ENCODE measurements around the gene CCDC3. TPM values are rescaled to one million over a fixed set of nuclear protein-coding genes. Genes with fewer than 3 reads are reported as not detected.

CCDC3 gene
- total RNA-seq, 1 experiment from 2014 or later, result 0.10 TPM

- no peaks in the 10 kb centered on the region for H3K27me3 ChIP-seq (ENCODE audit: control insufficient read depth, insufficient read depth, low read length)
- H3K36me3 ChIP-seq (ENCODE audit: control insufficient read depth, insufficient read depth, low read length), result no peaks in the 10 kb centered on the region
- no peak for ATAC-seq
- ChIA-PET POLR2A (no interaction called here), CTCF (no interaction called here)
- no peaks in the 10 kb centered on the region for H3K9me3 ChIP-seq (ENCODE audit: control insufficient read depth, insufficient read depth, low read depth, low read length)
- DNase-seq (ENCODE audit: low read depth, low spot score), result no peak
- intact Hi-C loops (cut with micrococcal nuclease; ENCODE audit: unreplicated experiment), result loop anchor here (10.0 kb wide), 1 partner anchor 191 kb away; no protein-coding TSS in a partner anchor
- in situ Hi-C loops (cut with HindIII; ENCODE audit: low pct_unique_long_range_greater_than_20kb, low sequenced_read_pairs), result no loop called here
- TF ChIP-seq POLR2AphosphoS5 (IDR thresholded peaks at IDR 0.05; ENCODE audit: low read depth, low read length), result no peak
- no peak for TF ChIP-seq REST (IDR thresholded peaks at IDR 0.05; ENCODE audit: insufficient read depth in 1 of 2, low read depth in 2 of 2, low read length in 1 of 2)
- TF ChIP-seq CTCF (IDR thresholded peaks at IDR 0.05), result no peak
- TF ChIP-seq SIN3A (IDR thresholded peaks at IDR 0.05; ENCODE audit: borderline replicate concordance, insufficient read depth, low read depth, low read length), result no peak
- no peak for TF ChIP-seq TCF7L2 (IDR thresholded peaks at IDR 0.05; ENCODE audit: low read depth, low read length)
- H3K27ac ChIP-seq (ENCODE audit: low read length), result no peak overlapping the region
- no peaks in the 10 kb centered on the region for H3K4me1 ChIP-seq (ENCODE audit: control insufficient read depth, insufficient read depth, low read length)
- no peak overlapping the region for H3K4me3 ChIP-seq (ENCODE audit: low read depth in 2 of 2, low read length in 2 of 2)
- no TSS peak for BruUV-seq (replicated peaks)
Measured at GRCh38 chr10:12906051-12906541, 95.4 kb downstream of the CCDC3 start.

DNA sequence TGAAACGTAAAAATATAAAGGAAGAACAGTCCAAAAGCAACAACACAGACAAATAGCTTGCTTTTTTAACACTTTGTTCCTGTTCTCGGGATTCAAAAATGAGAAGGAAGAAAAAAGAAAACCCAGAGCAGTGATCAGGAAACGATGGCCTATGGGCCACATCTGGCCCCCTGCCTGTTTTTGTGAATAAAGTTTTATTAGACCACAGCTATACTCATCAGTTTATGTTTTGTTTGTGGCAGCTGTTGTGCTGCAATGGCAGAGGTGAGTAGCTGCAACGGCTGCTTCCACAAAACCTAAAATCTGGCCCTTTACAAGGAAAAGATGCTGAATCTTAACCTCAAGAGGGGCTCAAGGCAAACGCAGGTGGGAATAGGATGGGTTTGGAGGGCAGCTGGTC lies 96.4 kb downstream of the CCDC3 start:
- no peaks in the 10 kb centered on the region for H3K4me1 ChIP-seq (ENCODE audit: control insufficient read depth, insufficient read depth, low read length)
- no peaks in the 10 kb centered on the region for H3K36me3 ChIP-seq (ENCODE audit: control insufficient read depth, insufficient read depth, low read length)
- TF ChIP-seq REST (IDR thresholded peaks at IDR 0.05; ENCODE audit: insufficient read depth in 1 of 2, low read depth in 2 of 2, low read length in 1 of 2) (no peak), CTCF (IDR thresholded peaks at IDR 0.05) (no peak), TCF7L2 (IDR thresholded peaks at IDR 0.05; ENCODE audit: low read depth, low read length) (no peak), SIN3A (IDR thresholded peaks at IDR 0.05; ENCODE audit: borderline replicate concordance, insufficient read depth, low read depth, low read length) (no peak), POLR2AphosphoS5 (IDR thresholded peaks at IDR 0.05; ENCODE audit: low read depth, low read length) (no peak)
- ATAC-seq (no peak), DNase-seq (ENCODE audit: low read depth, low spot score) (no peak)
- no TSS peak for BruUV-seq (replicated peaks)
- H3K27me3 ChIP-seq (ENCODE audit: control insufficient read depth, insufficient read depth, low read length), result no peaks in the 10 kb centered on the region
- POLR2A ChIA-PET, result no interaction called here
- no peak overlapping the region for H3K27ac ChIP-seq (ENCODE audit: low read length)
- CTCF ChIA-PET, result interaction anchor here (0.6 kb wide), 2 partner anchors 34 to 92 kb away, joined by 3 to 4 read pairs; no protein-coding TSS in a partner anchor
- no peak overlapping the region for H3K4me3 ChIP-seq (ENCODE audit: low read depth in 2 of 2, low read length in 2 of 2)
- H3K9me3 ChIP-seq (ENCODE audit: control insufficient read depth, insufficient read depth, low read depth, low read length), result no peaks in the 10 kb centered on the region
- in situ Hi-C loops (cut with HindIII; ENCODE audit: low pct_unique_long_range_greater_than_20kb, low sequenced_read_pairs), result no loop called here
- intact Hi-C loops (cut with micrococcal nuclease; ENCODE audit: unreplicated experiment), result loop anchor here (10.0 kb wide), 1 partner anchor 190 kb away; no protein-coding TSS in a partner anchor

Measured in Panc1 (cell line).